Caco-2 (cell line): ENCODE results near the gene NHLH1. TPM values are rescaled to one million over a fixed set of nuclear protein-coding genes. Genes with fewer than 3 reads are reported as not detected.

ENCODE experiments used
- BruUV-seq: library from RNA; stranded (reverse); fragments of 400-500 nt; replicated peaks from 2 replicates; lab custom pipeline; 2021; lab: Mats Ljungman, UMichigan
- CTCF ChIA-PET: fragments of 300-600 bp; sonication (Branson Sonifier 250); formaldehyde crosslinking; loops from one replicate; lab custom pipeline; 2022; ENCODE audit warnings: antibody characterized with exemption; lab: Charles Lee
- POLR2A ChIA-PET: fragments of 300-600 bp; sonication (Branson Sonifier 250); formaldehyde crosslinking; loops from one replicate; lab custom pipeline; 2022; ENCODE audit warnings: antibody characterized with exemption; lab: Charles Lee
- DNase-seq, 2 experiments: peaks; one replicate each; pipeline versions ENCODE4 v3.0.0 to v3.0.0-alpha.2; 2020 to 2022
- H3K27me3 ChIP-seq: replicated peaks from 2 replicates; pipeline ENCODE4 v1.6.0; 2011; ENCODE audit warnings: low read length; ENCODE audit not compliant: control insufficient read depth, insufficient read depth
- H3K36me3 ChIP-seq: 2 replicates; pipeline ENCODE4 v1.5.1; 2011; ENCODE audit warnings: low read length; ENCODE audit not compliant: control insufficient read depth, insufficient read depth
- H3K4me1 ChIP-seq: fragments of 250-450 bp; sonication (Bioruptor Pico); 2 replicates; pipeline ENCODE4 v1.5.1; 2020; ENCODE audit warnings: mild to moderate bottlenecking
- H3K4me3 ChIP-seq: 2 replicates; pipeline ENCODE4 v1.5.1; 2011; ENCODE audit warnings: low read depth, mild to moderate bottlenecking, control low read depth, low read length
- H3K9me3 ChIP-seq: fragments of 250-450 bp; sonication (Bioruptor Pico); 2 replicates; pipeline ENCODE4 v1.5.1; 2020; ENCODE audit warnings: mild to moderate bottlenecking, moderate library complexity
- H3K27ac Mint-ChIP-seq: one replicate; pipeline ENCODE4 v1.8.0; 2022; ENCODE audit warnings: mixed read lengths; ENCODE audit not compliant: unreplicated experiment
- H3K27me3 Mint-ChIP-seq: one replicate; pipeline ENCODE4 v1.8.0; 2022; ENCODE audit warnings: mixed read lengths; ENCODE audit not compliant: insufficient read depth, unreplicated experiment
- H3K36me3 Mint-ChIP-seq: one replicate; pipeline ENCODE4 v1.8.0; 2022; ENCODE audit warnings: mild to moderate bottlenecking, mixed read lengths; ENCODE audit not compliant: insufficient read depth, unreplicated experiment
- H3K4me1 Mint-ChIP-seq: one replicate; pipeline ENCODE4 v1.8.0; 2022; ENCODE audit warnings: low read depth, mixed read lengths; ENCODE audit not compliant: unreplicated experiment
- H3K4me3 Mint-ChIP-seq: one replicate; pipeline ENCODE4 v1.8.0; 2022; ENCODE audit warnings: mild to moderate bottlenecking, moderate library complexity, mixed read lengths; ENCODE audit not compliant: unreplicated experiment
- H3K9me3 Mint-ChIP-seq: one replicate; pipeline ENCODE4 v1.8.0; 2022; ENCODE audit warnings: mixed read lengths; ENCODE audit not compliant: unreplicated experiment
- CTCF ChIP-seq, 2 experiments: fragments of 200-600 bp in 1 of 2; IDR thresholded peaks; 1 replicate in 1 of 2; 2 replicates in 1 of 2; pipeline versions ENCODE4 v1.5.1 to v1.8.0; 2011 to 2022; ENCODE audit warnings: antibody characterized with exemption in 1 of 2, control low read depth in 1 of 2, inconsistent platforms in 1 of 2, low read depth in 1 of 2, low read length in 1 of 2, mild to moderate bottlenecking in 1 of 2, moderate library complexity in 1 of 2; ENCODE audit not compliant: insufficient read depth in 1 of 2, severe bottlenecking in 1 of 2, unreplicated experiment in 1 of 2
- intact Hi-C: fragments of 100-400 bp; cut with micrococcal nuclease; formaldehyde crosslinking; loops from one replicate; pipeline ENCODE4 v1.10.0; 2022; ENCODE audit not compliant: unreplicated experiment
- total RNA-seq: library from RNA; stranded (reverse); gene quantifications from 2 replicates; pipeline ENCODE4 v1.2.3, GENCODE V29; 2022

NHLH1 gene
- total RNA-seq, 1 experiment from 2014 or later = 0.36 TPM

DNA sequence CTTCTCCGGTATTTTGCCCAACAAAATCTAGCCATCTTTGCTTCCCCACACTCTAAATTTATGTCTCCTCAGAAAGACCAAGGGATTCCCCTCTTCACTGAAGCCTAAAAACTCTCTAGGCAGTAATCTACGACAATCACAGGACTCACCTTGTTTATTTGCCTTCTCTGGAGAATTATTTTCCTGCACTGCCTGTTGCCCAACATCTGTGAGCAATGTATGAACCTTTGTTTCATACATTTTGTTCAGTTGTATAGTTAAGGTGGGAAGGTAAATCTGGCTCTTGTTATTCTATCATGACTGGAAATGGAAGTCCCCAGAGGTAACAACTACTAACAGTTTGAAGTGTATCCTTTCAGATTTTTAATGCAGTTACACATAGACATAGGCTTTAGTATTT lies 26.0 kb upstream of the NHLH1 start:
- H3K36me3 Mint-ChIP-seq = peaks cover 53% of the 10 kb centered on the region
- no peak for TF ChIP-seq CTCF (IDR thresholded peaks at IDR 0.05; ENCODE audit: insufficient read depth in 1 of 2, low read depth in 1 of 2, low read length in 1 of 2, severe bottlenecking in 1 of 2, unreplicated experiment in 1 of 2)
- no peaks in the 10 kb centered on the region for H3K4me1 Mint-ChIP-seq
- CTCF ChIA-PET = no interaction called here
- H3K4me3 Mint-ChIP-seq = no peak overlapping the region
- H3K4me3 ChIP-seq = no peak overlapping the region
- H3K36me3 ChIP-seq = no peaks in the 10 kb centered on the region
- no peak for DNase-seq
- intact Hi-C loops = no loop called here
- POLR2A ChIA-PET = no interaction called here
- no peaks in the 10 kb centered on the region for H3K9me3 Mint-ChIP-seq
- no peaks in the 10 kb centered on the region for H3K27me3 Mint-ChIP-seq
- no peaks in the 10 kb centered on the region for H3K27me3 ChIP-seq
- no peaks in the 10 kb centered on the region for H3K9me3 ChIP-seq
- 0 out of 2 replicates have a peak, but pooled peaks cover 6% of the 10 kb centered on the region for H3K4me1 ChIP-seq
- BruUV-seq = no TSS peak
- no peak overlapping the region for H3K27ac Mint-ChIP-seq

DNA sequence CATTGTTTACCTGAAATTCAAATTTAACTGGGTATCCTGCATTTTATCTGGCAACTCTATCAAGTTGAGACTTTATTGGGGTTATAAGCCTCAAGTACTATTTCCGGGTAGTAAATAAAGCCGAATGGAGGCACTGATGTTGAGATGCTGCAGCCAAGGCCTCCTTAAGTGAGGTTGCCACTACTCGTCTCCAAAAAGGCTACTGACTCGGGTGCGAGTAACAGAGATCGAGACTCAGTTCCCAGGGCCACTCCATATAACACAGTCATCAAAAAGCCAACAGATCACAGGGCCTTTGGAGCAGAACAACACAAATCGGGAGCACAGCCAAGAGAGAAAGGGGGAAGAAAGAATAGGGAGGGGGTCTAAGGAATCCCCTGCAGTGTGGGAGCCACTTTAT lies 24.3 kb upstream of the NHLH1 start:
- Mint-ChIP-seq H3K9me3 (no peaks in the 10 kb centered on the region), H3K4me3 (peak overlapping the region; percentile 88), H3K4me1 (no peaks in the 10 kb centered on the region), H3K27me3 (no peaks in the 10 kb centered on the region), H3K27ac (peak overlapping the region; percentile 97), H3K36me3 (peaks cover 50% of the 10 kb centered on the region)
- Histone ChIP-seq H3K4me1 (0 out of 2 replicates have a peak, but pooled peaks cover 6% of the 10 kb centered on the region), H3K36me3 (no peaks in the 10 kb centered on the region), H3K27me3 (no peaks in the 10 kb centered on the region), H3K4me3 (peak overlapping the region; percentile 85), H3K9me3 (no peaks in the 10 kb centered on the region)
- intact Hi-C loops = loop anchor here (2.0 kb wide), 1 partner anchor 58 kb away; the partner anchor contains the start of gene PEX19
- DNase-seq = no peak
- BruUV-seq = TSS peak; percentile 77
- POLR2A ChIA-PET = no interaction called here
- CTCF ChIA-PET = no interaction called here
- TF ChIP-seq CTCF (IDR thresholded peaks at IDR 0.05; ENCODE audit: insufficient read depth in 1 of 2, low read depth in 1 of 2, low read length in 1 of 2, severe bottlenecking in 1 of 2, unreplicated experiment in 1 of 2) = no peak

DNA sequence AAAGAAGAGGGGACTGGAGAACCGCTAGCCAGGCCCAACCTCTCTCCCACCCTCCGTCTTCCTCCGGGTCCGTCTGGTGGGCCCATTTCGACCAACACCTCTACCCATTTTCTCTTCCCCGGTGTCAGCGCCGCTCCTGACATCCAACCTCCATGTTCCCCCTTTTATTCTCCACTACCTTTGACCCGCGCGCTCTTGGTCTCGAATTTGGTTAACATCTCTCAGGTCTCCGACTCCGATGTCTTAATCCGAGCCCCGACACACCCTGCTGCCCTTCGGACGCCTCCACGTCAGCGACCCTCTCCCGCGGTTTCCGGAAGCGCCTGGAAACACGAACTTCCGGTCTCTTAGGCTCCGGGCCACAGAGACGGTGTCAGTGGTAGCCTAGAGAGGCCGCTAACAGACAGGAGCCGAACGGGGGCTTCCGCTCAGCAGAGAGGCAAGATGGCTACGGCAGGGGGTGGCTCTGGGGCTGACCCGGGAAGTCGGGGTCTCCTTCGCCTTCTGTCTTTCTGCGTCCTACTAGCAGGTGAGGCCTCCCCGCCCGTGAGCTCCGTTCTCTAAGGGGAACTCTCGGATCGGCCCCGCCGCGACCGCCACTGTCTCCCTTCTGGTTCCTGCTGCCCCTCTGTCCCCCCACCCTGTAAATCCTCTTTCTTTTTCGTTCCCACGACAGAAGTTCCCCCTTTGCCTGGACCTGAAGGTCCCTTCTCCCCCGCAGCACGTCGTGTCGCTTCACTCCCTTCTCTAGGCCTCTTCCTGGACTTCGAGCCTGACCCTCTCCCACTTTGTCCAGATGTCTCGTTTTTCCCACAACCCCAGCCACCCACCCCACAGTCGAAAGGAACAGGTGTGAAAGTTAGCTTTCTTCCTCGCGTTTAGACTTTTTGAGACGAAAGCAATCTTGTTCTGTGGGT lies 23.7 kb upstream of the NHLH1 start, which contains the start of the genes COPA and NCSTN:
Gene COPA, minus strand, starts transcription at position 298 of the 917 bp plus-strand sequence. Its CDS starts 80 bp downstream, at position 218.
Gene NCSTN, plus strand, starts transcription at position 431 of the 917 bp plus-strand sequence. Its CDS starts 14 bp downstream, at position 445.
- Histone ChIP-seq H3K36me3 (no peaks in the 10 kb centered on the region), H3K4me3 (peak within 1 kb of the TSS; percentile 85), H3K9me3 (no peaks in the 10 kb centered on the region), H3K4me1 (0 out of 2 replicates have a peak, but pooled peaks cover 6% of the 10 kb centered on the region), H3K27me3 (no peaks in the 10 kb centered on the region)
- peak within 1 kb of the TSS; percentile 97 for H3K27ac Mint-ChIP-seq
- peak; percentile 93 to 96 for DNase-seq
- intact Hi-C loops = loop anchor here (1.0 to 2.0 kb wide), 2 partner anchors 58 to 73 kb away; partner anchors contain the start of gene PEX19
- ChIA-PET CTCF (interaction anchor here (0.7 kb wide), 1 partner anchor 51 kb away, joined by 5 read pairs; no protein-coding TSS in a partner anchor), POLR2A (interaction anchor here (0.5 to 1.1 kb wide), 2 partner anchors 30 to 81 kb away, joined by 3 to 5 read pairs; partner anchors contain the start of gene DCAF8)
- TF ChIP-seq CTCF (IDR thresholded peaks at IDR 0.05; ENCODE audit: insufficient read depth in 1 of 2, low read depth in 1 of 2, low read length in 1 of 2, severe bottlenecking in 1 of 2, unreplicated experiment in 1 of 2) = no peak
- no peaks in the 10 kb centered on the region for H3K27me3 Mint-ChIP-seq
- peaks cover 52% of the 10 kb centered on the region for H3K36me3 Mint-ChIP-seq
- no peaks in the 10 kb centered on the region for H3K4me1 Mint-ChIP-seq
- no TSS peak for BruUV-seq
- H3K4me3 Mint-ChIP-seq = peak within 1 kb of the TSS; percentile 88
- no peaks in the 10 kb centered on the region for H3K9me3 Mint-ChIP-seq
